Loucy (cell line): ENCODE measurements around the gene LGALS9.

Source experiments
- CTCF ChIP-seq: fragments of 200-600 bp; sonication (generic); conservative IDR thresholded peaks from 2 replicates; pipeline ENCODE4 v1.5.1; 2014; ENCODE audit warnings: mild to moderate bottlenecking, antibody characterized with exemption, low read length
- EZH2phosphoT487 ChIP-seq: fragments of 200-600 bp; IDR thresholded peaks from 2 replicates; pipeline ENCODE4 v1.6.1; 2018; ENCODE audit warnings: antibody characterized with exemption, mild to moderate bottlenecking, moderate library complexity, borderline replicate concordance

GRCh38 chr17:27625856-27626255 lies 5.1 kb upstream of the LGALS9 start:
- TF ChIP-seq CTCF = no peak
- no peak for TF ChIP-seq EZH2phosphoT487
